ENCODE measurements around the gene DUOX1. TPM values are rescaled to one million over a fixed set of nuclear protein-coding genes. Genes with fewer than 3 reads are reported as not detected.

DUOX1 gene
- total and polyA plus RNA-seq, 2 of the 13 experiments (the other 11 are each of a cell fraction or from before 2014, with no cell fraction given): 0.03 TPM; not detected in 1

GRCh38 chr15:45179221-45179985 is 49.6 kb downstream of the DUOX1 start (continued):
- TF ChIP-seq ZNF136 (CRISPR knock-in tag; IDR thresholded peaks at IDR 0.05; ENCODE audit: low read depth) (no peak), ZFP1 (CRISPR knock-in tag; IDR thresholded peaks at IDR 0.05) (no peak), ZBED4 (CRISPR knock-in tag; IDR thresholded peaks at IDR 0.05; ENCODE audit: borderline replicate concordance) (no peak)

GRCh38 chr15:45180201-45180600 is 50.4 kb downstream of the DUOX1 start:
- Histone ChIP-seq H4K20me1 (ENCODE audit: insufficient read depth, low read length) (peaks cover 17% of the 10 kb centered on the region), H3K36me3 (replicated peaks in 1 of 2; ENCODE audit: control insufficient read depth in 1 of 2, insufficient read depth in 2 of 2, low read length in 2 of 2) (peaks cover 11 to 33% of the 10 kb centered on the region in 2 experiments), H2AFZ (ENCODE audit: low read length) (no peak overlapping the region), H3K4me2 (ENCODE audit: low read depth, low read length) (no peak overlapping the region), H3K27me3 (ENCODE audit: control insufficient read depth in 1 of 2, insufficient read depth in 2 of 2, low read length in 2 of 2) (no peaks in the 10 kb centered on the region), H3K9ac (ENCODE audit: insufficient read depth, low read depth, low read length) (no peak overlapping the region), H3K4me1 (ENCODE audit: insufficient read depth, low read length) (peaks cover 46% of the 10 kb centered on the region), H3K4me3 (replicated peaks in 1 of 3; ENCODE audit: insufficient read depth in 1 of 3, low read depth in 2 of 3, low read length in 3 of 3) (no peak overlapping the region), H3K9me3 (ENCODE audit: low read length) (no peaks in the 10 kb centered on the region), H3K79me2 (ENCODE audit: insufficient read depth, low read length) (peaks cover 53% of the 10 kb centered on the region), H3K27ac (ENCODE audit: extremely low read length, insufficient read depth, low read length) (no peak overlapping the region)
- no peak for TF ChIP-seq ZNF552 (CRISPR knock-in tag; IDR thresholded peaks at IDR 0.05; ENCODE audit: borderline replicate concordance)
- TF ChIP-seq ELK4 (CRISPR knock-in tag; IDR thresholded peaks at IDR 0.05; ENCODE audit: borderline replicate concordance): no peak
- no peak for TF ChIP-seq GATAD2A (CRISPR knock-in tag; IDR thresholded peaks at IDR 0.05)
- TF ChIP-seq POGZ (CRISPR knock-in tag; IDR thresholded peaks at IDR 0.05): no peak
- no peak for TF ChIP-seq PHB2 (IDR thresholded peaks at IDR 0.05; ENCODE audit: partially characterized antibody)
- no peak for TF ChIP-seq JUNB (CRISPR knock-in tag; IDR thresholded peaks at IDR 0.05; ENCODE audit: borderline replicate concordance)
- no peak for TF ChIP-seq SOX13 (IDR thresholded peaks at IDR 0.05)
- TF ChIP-seq SOX13 (CRISPR knock-in tag; conservative IDR thresholded peaks at IDR 0.05 in 1 of 2, IDR thresholded peaks at IDR 0.05 in 1 of 2): no peak
- TF ChIP-seq CBX2 (IDR thresholded peaks at IDR 0.05; ENCODE audit: low read depth, low read length): no peak
- TF ChIP-seq CBX2 (CRISPR knock-in tag; IDR thresholded peaks at IDR 0.05; ENCODE audit: low read depth): no peak
- no peak for TF ChIP-seq SP140L (CRISPR knock-in tag; IDR thresholded peaks at IDR 0.05; ENCODE audit: borderline replicate concordance)
- TF ChIP-seq ZNF878 (CRISPR knock-in tag; IDR thresholded peaks at IDR 0.05): no peak
- no peak for TF ChIP-seq NFIC (IDR thresholded peaks at IDR 0.05; ENCODE audit: low read length)
- no peak for TF ChIP-seq HDAC1 (CRISPR knock-in tag; IDR thresholded peaks at IDR 0.05)
- TF ChIP-seq GTF2F1 (IDR thresholded peaks at IDR 0.05; ENCODE audit: low read length): no peak
- FAIRE-seq (no peak), DNase-seq (ENCODE audit: low spot score) (no peak), ATAC-seq (no peak)
- intact Hi-C loops (cut with micrococcal nuclease; ENCODE audit: unreplicated experiment) (no loop called here), in situ Hi-C loops (cut with HindIII; ENCODE audit: extremely low pct_ligation_motif_present, low pct_unique_long_range_greater_than_20kb) (no loop called here)
- POLR2A ChIA-PET: interaction anchor here (1.5 kb wide), 1 partner anchor 21 kb away, joined by 6 read pairs; no protein-coding TSS in a partner anchor
- no TSS peak for BruUV-seq (replicated peaks)
- CTCF ChIA-PET (ENCODE audit: low intra/inter-chr PET ratio, low total read pairs): no interaction called here
- WGBS (ENCODE audit: low lambda C conversion rate): 98% methylated on average over 7 of the region's 7 CpGs
